ENCODE measurements around the gene WDFY2.

The WDFY2 gene

GRCh38 chr13:51607165-51607564 lies 22.9 kb downstream of the WDFY2 start:
- no peaks in the 10 kb centered on the region; the same call in 1 of the 2 replicates for H4K20me1 ChIP-seq (ENCODE audit: insufficient read depth, low read length)
- H3K36me3 ChIP-seq (ENCODE audit: insufficient read depth, low read length), result no peaks in the 10 kb centered on the region
- TF ChIP-seq EZH2 (IDR thresholded peaks at IDR 0.05; ENCODE audit: borderline replicate concordance, low read depth, low read length, severe bottlenecking), result no peak
- H3K4me1 ChIP-seq (ENCODE audit: insufficient read depth, low read length), result no peaks in the 10 kb centered on the region
- no peak overlapping the region for H3K4me2 ChIP-seq (ENCODE audit: insufficient read depth, low read length)
- no peak overlapping the region for H2AFZ ChIP-seq (ENCODE audit: low read depth, low read length)
- no peak overlapping the region for H3K4me3 ChIP-seq (ENCODE audit: low read depth in 1 of 2, low read length in 2 of 2)
- no peak for ATAC-seq (ENCODE audit: insufficient read depth, low read depth)
- no peak overlapping the region for H3K27ac ChIP-seq (ENCODE audit: low read length)
- H3K9ac ChIP-seq (ENCODE audit: low read depth, low read length), result no peak overlapping the region
- H3K79me2 ChIP-seq (ENCODE audit: insufficient read depth, low read length), result no peaks in the 10 kb centered on the region
- no peak for DNase-seq
- H3K27me3 ChIP-seq (ENCODE audit: insufficient read depth, low read length, poor library complexity), result no peaks in the 10 kb centered on the region
- peaks cover 3% of the 10 kb centered on the region for H3K9me3 ChIP-seq (ENCODE audit: insufficient read depth, low read length, severe bottlenecking)

DNA sequence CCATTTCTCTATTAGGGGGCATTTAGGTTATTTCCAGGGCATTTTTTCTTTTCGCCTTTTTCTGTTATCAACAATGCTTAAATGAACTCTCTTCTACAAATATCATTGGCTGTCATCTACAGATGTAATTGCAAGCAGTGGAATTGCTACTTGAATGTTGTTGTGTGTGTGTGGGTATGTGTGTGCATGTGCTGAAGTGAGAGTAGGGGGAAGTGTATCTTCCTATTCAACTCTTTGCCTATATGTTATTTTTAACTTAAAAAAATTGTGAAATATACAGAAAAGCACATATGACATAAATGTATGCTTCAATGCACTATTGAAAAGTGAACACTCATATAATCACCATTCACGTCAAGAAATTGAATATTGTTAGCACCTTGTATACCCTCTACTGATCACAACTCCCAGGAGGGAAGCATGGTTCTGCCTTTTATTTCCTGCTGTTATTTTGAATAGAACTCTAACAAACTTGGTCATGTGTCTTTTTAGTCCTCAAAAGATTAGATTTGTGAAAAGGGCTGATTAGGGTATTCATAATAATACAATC lies 24.7 kb downstream of the WDFY2 start:
- Histone ChIP-seq H3K79me2 (ENCODE audit: insufficient read depth, low read length) (no peaks in the 10 kb centered on the region), H3K4me2 (ENCODE audit: insufficient read depth, low read length) (no peak overlapping the region), H3K27me3 (ENCODE audit: insufficient read depth, low read length, poor library complexity) (no peaks in the 10 kb centered on the region), H3K27ac (ENCODE audit: low read length) (no peak overlapping the region), H3K4me3 (ENCODE audit: low read depth in 1 of 2, low read length in 2 of 2) (no peak overlapping the region), H3K4me1 (ENCODE audit: insufficient read depth, low read length) (peaks cover under 1% of the 10 kb centered on the region), H3K9me3 (ENCODE audit: insufficient read depth, low read length, severe bottlenecking) (peaks cover 3% of the 10 kb centered on the region), H3K9ac (ENCODE audit: low read depth, low read length) (no peak overlapping the region), H4K20me1 (ENCODE audit: insufficient read depth, low read length) (no peaks in the 10 kb centered on the region; the same call in 1 of the 2 replicates), H3K36me3 (ENCODE audit: insufficient read depth, low read length) (no peaks in the 10 kb centered on the region), H2AFZ (ENCODE audit: low read depth, low read length) (no peak overlapping the region)
- no peak for DNase-seq
- TF ChIP-seq CTCF (IDR thresholded peaks at IDR 0.05; ENCODE audit: borderline replicate concordance, extremely low read depth, low read length, poor library complexity, severe bottlenecking) (no peak), EZH2 (IDR thresholded peaks at IDR 0.05; ENCODE audit: borderline replicate concordance, low read depth, low read length, severe bottlenecking) (no peak)
- no peak for ATAC-seq (ENCODE audit: insufficient read depth, low read depth)

- H3K9ac ChIP-seq (ENCODE audit: low read depth, low read length), result no peak overlapping the region
- no peak overlapping the region for H3K4me2 ChIP-seq (ENCODE audit: insufficient read depth, low read length)
- no peaks in the 10 kb centered on the region for H3K79me2 ChIP-seq (ENCODE audit: insufficient read depth, low read length)
Measured at GRCh38 chr13:51612867-51613266, 28.6 kb downstream of the WDFY2 start.

DNA sequence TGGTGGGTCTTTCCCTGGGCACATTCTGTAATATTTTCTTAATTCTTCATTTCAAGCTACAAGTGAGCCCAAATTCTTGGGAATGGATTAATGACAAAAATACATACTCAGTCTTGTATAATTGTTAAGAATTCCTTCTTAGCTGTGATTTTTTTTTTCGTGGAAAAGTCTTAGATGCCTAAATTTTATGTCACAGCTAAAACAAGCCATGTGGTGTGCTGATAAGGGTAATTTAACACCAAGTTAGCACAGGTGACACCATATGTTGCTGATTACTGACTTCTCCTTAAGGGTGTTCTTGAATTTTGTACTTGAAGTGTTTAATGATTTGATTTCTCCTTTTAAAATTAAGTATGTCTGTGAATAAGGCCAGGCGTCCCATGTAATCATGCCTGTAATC lies 29.3 kb downstream of the WDFY2 start:
- H3K36me3 ChIP-seq (ENCODE audit: insufficient read depth, low read length), result no peaks in the 10 kb centered on the region
- ATAC-seq (ENCODE audit: insufficient read depth, low read depth) (no peak), DNase-seq (no peak)
- H4K20me1 ChIP-seq (ENCODE audit: insufficient read depth, low read length), result peaks cover 2% of the 10 kb centered on the region; the same call in 1 of the 2 replicates
- no peak overlapping the region for H3K27ac ChIP-seq (ENCODE audit: low read length)
- no peak overlapping the region for H3K4me2 ChIP-seq (ENCODE audit: insufficient read depth, low read length)
- H3K79me2 ChIP-seq (ENCODE audit: insufficient read depth, low read length), result no peaks in the 10 kb centered on the region
- no peaks in the 10 kb centered on the region for H3K27me3 ChIP-seq (ENCODE audit: insufficient read depth, low read length, poor library complexity)
- no peaks in the 10 kb centered on the region for H3K9me3 ChIP-seq (ENCODE audit: insufficient read depth, low read length, severe bottlenecking)
- H3K4me3 ChIP-seq (ENCODE audit: low read depth in 1 of 2, low read length in 2 of 2), result no peak overlapping the region
- peaks cover 11% of the 10 kb centered on the region for H3K4me1 ChIP-seq (ENCODE audit: insufficient read depth, low read length)
- H3K9ac ChIP-seq (ENCODE audit: low read depth, low read length), result no peak overlapping the region
- no peak overlapping the region for H2AFZ ChIP-seq (ENCODE audit: low read depth, low read length)
- TF ChIP-seq CTCF (IDR thresholded peaks at IDR 0.05; ENCODE audit: borderline replicate concordance, extremely low read depth, low read length, poor library complexity, severe bottlenecking), result no peak
- TF ChIP-seq EZH2 (IDR thresholded peaks at IDR 0.05; ENCODE audit: borderline replicate concordance, low read depth, low read length, severe bottlenecking), result no peak

More at GRCh38 chr13:51612867-51613266, 28.6 kb downstream of the WDFY2 start:
- DNase-seq (no peak), ATAC-seq (ENCODE audit: insufficient read depth, low read depth) (no peak)
- Histone ChIP-seq H3K4me3 (ENCODE audit: low read depth in 1 of 2, low read length in 2 of 2) (no peak overlapping the region), H3K27me3 (ENCODE audit: insufficient read depth, low read length, poor library complexity) (no peaks in the 10 kb centered on the region), H3K4me1 (ENCODE audit: insufficient read depth, low read length) (peaks cover 11% of the 10 kb centered on the region), H4K20me1 (ENCODE audit: insufficient read depth, low read length) (no peaks in the 10 kb centered on the region), H3K36me3 (ENCODE audit: insufficient read depth, low read length) (no peaks in the 10 kb centered on the region), H3K9me3 (ENCODE audit: insufficient read depth, low read length, severe bottlenecking) (peaks cover under 1% of the 10 kb centered on the region), H3K27ac (ENCODE audit: low read length) (no peak overlapping the region), H2AFZ (ENCODE audit: low read depth, low read length) (no peak overlapping the region)
- TF ChIP-seq CTCF (IDR thresholded peaks at IDR 0.05; ENCODE audit: borderline replicate concordance, extremely low read depth, low read length, poor library complexity, severe bottlenecking), result no peak
- no peak for TF ChIP-seq EZH2 (IDR thresholded peaks at IDR 0.05; ENCODE audit: borderline replicate concordance, low read depth, low read length, severe bottlenecking)
